HK-2 (cell line): ENCODE data around the gene EIPR1.
A peak's percentile ranks its signal among the peaks of the same experiment; 100 is the strongest.

ENCODE experiments used
- DNase-seq: peaks from one replicate; pipeline ENCODE4 v3.0.0-alpha.2; 2018; ENCODE audit not compliant: unreplicated experiment

The EIPR1 gene

GRCh38 chr2:3303583-3304406, 73.8 kb downstream of the EIPR1 start:
- peak; percentile 85 for DNase-seq

DNA sequence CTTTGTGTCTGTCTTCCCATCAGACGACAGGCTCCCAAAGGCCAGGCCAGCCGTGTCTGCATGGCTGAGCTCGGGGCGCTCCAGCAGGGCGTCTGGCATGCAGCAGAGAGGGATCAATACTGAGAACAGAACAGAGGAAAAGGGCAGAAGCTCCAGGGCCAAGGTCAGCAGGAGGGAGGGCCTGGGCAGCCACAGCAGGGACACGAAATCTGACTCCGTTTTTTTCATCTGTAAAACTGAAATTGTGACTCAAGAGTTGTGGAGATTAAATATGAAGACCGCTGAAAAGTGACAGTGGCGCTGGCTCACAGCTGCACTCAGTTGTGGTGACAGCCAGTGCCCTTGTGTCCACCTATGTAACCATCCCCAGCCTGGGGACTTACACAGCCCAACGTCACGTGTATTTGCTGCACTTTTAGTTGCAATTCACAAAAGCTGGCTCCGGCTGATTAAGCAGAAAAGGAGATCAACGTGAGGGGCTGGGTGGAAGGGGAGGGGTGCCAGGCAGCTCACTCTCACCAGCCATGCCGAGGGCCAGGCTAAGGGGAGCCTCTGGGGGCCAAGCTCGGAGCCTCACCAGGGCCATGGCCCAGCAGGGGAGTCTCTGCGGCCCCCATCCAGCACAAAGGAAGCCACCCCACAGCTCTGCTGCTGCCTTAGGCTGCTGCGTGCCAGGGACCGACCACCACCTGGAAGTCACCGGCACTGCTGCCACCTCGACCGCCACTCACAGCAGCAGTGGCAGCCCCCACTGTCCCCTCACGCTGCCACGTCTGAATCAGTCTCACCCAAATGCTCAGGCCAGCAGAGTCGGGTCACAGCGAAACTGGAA, 74.7 kb downstream of the EIPR1 start:
- no peak for DNase-seq

- DNase-seq: no peak
These were observed 75.2 kb downstream of the EIPR1 start for GRCh38 chr2:3302421-3302750.

DNA sequence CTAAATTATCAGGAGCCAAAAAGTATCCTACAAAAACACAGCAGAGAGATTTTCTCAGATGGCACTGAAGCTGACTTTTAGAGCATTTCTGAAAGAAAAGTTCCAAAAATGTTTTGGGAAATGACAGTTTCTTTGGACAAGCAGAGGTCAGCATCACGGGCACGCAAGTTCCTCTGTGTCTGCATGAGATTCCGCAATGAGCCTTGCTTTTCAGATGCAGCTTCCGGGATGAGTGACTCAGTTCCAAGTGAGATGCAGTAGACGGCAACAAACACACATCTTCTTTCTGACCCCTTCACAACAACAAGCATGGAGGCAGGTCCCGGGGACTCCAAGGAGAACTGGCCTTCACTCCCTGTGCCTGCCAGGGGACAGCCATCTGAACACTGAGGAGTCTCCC, 76.6 kb downstream of the EIPR1 start:
- no peak for DNase-seq

DNA sequence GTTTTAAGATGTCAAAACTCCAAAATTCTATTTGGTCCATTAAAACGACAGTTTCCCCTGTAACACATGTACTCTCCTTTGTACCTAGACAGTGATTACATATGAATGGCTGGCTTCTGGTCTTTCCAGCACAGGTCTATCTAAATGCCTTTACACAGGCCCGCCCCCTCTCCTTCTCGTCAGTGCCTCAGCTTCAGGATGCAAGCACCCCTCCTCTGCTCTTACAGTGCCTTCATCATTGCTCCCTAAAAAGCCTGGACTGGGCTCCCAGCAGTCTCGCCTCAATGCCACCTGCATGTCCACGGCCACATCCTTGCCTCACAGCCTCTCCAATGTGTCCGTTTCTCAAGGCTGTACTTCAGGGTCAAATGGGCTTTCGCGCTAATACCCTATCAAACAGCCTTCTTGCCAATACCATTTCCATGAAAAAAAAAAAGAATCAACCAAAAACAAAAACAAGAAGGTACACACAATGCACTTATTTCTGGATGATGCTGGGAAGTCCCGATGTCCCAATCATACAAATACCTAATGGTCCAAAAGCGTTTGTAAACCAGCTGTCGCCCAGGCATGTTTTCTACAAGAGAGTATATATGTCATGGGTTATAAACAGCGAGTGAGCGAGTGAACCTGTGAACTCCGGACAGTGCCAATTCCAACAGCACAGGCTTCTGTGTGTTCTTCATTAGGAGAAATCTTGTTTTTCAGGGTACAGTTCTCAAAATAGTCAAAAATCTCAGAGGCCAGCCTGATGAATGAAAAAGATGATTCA, 77.2 kb downstream of the EIPR1 start:
- no peak for DNase-seq

DNA sequence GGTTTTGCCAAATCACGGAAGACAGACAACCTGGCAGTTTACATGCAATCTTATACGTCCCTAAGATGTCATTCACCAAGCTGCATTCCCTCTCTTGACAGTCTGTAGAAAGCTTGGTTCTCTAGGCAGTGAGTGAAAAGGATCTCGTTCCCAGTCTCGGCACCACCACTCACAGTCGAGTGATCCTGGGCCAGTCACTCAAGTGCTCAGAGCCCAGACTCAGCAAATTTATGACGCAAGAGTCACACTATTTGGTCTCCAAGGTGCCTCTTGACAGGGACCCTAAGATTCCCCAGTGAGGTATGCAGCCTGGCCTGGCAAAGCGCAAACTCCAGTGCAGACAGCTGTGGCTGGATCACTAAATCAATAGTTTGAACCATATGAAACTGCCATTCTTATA, 77.9 kb downstream of the EIPR1 start:
- no peak for DNase-seq

DNA sequence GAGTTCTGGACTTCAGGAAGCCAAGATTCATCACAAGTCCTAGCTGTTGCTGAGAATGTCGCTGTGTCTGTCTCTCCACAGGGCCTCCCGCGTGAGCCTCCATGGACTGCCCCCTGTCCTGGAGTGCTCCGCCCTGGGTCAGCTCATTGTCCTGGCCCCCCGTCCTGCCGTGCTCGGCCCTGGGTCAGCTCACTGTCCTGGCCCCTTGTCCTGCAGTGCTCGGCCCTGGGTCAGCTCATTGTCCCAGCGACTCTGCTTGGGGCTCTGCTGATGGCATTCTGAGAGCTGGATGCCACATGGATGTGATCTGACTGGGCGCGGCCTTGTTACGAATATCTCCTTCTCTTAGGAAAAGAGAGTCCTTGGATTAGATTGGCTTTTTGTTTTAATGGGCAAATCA, 78.5 kb downstream of the EIPR1 start:
- DNase-seq: no peak

DNA sequence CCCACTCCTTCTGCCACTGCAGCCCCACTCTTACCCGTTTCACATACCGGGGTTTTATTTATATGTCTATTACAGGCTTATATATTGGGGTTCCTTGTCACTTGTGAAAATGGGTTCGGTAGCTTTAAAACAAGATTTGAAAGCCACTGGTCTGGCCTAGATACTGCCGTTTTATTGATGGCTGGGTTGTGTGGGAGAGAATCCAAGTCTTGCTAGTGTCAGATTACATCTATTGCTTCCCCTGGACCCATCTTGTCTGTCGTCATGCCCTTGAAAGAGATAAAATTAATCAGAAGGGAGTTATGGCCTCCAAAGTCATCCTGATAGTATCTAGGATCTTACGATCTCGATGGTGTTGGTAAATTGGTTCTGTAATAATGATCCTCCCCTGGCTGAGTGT, 79.4 kb downstream of the EIPR1 start:
- no peak for DNase-seq

DNA sequence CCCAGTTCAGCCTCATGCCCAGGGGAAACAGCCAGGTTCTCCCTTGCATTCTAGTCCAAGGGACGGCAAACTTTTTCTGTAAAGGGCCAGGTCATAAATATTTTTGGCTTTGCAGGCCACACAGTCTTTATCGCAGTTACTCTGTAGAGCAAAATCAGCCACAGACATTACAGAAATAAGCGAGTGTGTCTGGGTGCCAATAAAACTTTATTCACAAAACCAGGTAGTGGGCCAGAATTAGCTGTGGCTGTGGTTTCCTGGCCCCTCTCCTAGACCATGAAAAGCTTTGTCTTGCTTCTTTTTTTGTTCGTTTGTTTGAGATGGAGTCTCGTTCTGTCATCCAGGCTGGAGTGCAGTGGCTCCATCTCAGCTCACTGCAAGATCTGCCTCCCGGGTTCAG, 80.1 kb downstream of the EIPR1 start:
- DNase-seq: no peak

DNA sequence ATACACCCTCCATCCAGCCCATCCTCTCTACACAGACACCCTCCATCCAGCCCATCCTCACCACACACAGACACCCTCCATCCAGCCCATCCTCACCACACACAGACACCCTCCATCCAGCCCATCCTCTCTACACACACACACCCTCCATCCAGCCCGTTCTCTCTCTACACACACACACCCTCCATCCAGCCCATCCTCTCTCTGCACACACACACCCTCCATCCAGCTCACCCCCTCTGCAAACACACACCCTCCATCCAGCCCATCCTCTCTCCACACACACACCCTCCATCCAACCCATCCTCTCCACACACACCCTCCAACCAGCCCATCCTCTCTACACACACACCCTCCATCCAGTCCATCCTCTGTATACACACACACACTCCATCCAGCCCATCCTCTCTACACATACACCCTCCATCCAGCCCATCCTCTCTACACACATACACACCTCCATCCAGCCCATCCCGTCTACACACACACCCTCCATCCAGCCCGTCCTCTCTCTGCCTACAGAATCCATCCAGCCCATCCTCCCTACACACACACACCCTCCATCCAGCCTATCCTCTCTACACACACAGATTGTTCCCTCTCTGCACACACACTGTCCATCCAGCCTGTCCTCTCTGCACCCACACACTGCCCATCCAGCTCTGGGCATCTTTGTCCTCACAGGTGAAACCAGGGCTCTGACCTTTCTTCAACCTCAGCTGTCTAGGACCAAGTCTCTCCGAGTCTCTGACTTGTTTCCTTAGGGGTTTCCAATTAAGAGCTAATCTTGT, 81.2 kb downstream of the EIPR1 start:
- DNase-seq: no peak

DNA sequence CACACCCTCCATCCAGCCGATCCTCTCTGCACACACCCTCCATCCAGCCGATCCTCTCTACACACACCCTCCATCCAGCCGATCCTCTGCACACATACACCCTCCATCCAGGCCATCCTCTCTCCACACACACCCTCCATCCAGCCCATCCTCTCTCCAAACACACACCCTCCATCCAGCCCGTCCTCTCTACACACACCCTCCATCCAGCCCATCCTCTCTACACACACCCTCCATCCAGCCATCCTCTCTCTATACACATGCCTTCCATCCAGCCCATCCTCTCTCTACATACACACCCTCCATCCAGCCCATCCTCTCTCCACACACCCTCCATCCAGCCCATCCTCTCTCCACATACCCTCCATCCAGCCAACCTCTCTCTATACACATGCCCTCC, 83.1 kb downstream of the EIPR1 start:
- DNase-seq: no peak

- DNase-seq: no peak
These were observed 83.5 kb downstream of the EIPR1 start for GRCh38 chr2:3294069-3294468.

GRCh38 chr2:3293221-3293620, 84.4 kb downstream of the EIPR1 start:
- no peak for DNase-seq

DNA sequence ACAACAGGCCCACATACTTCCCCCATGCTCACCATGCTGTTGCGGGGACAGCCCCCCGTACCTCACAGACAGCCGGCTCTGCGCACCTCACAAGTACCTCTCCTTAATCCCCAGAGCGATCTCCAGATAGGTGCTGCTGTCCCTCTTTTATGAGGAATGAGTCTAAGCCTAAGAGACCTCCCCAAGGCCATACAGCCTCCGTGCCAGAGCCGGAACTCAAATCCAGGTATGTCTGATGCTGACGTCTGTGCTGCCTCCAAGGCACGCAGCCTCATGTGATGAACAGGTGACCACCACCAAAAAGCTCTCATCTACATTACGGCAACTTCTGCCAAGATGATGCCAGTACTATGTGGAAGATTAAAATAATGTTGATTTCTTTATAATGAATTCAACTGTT, 85.2 kb downstream of the EIPR1 start:
- DNase-seq: no peak

DNA sequence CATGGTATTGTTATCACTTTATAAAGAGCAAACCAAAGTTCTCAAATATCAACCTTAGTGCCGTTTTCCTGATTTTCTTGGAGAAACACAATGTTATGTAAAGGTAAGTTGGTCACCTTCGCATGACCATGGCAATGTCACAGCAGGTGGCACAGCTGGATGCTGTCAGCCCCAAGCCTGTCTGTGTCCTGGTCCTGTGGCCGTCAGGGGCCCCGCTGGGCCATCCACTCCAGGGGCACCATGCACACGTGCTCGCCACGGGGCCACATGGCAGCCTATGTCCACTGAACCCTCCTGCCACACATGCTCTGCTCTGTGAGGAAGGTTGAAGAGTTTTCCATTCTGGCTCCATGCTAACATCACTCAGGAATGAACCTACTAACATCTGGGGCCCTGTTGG, 85.9 kb downstream of the EIPR1 start:
- no peak for DNase-seq

DNA sequence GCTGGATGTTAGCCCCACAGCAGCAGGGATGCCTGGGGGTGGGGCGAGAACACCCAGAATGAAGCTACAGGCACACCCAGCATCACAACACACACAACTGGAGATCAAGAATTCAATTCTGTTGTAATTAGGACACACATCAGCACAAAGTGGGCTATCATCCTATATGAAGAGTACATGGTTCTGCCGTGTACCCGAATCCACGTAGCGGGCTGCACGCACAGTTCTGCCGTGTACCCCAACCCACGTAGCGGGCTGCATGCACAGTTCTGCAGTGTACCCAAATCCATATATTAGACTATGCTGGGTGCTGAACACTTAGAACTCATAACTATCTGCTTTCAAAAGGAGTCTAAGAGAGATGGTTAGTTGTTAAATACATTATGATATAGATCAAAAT, 86.5 kb downstream of the EIPR1 start:
- DNase-seq: no peak

GRCh38 chr2:3290655-3291054, 87.0 kb downstream of the EIPR1 start:
- no peak for DNase-seq

DNA sequence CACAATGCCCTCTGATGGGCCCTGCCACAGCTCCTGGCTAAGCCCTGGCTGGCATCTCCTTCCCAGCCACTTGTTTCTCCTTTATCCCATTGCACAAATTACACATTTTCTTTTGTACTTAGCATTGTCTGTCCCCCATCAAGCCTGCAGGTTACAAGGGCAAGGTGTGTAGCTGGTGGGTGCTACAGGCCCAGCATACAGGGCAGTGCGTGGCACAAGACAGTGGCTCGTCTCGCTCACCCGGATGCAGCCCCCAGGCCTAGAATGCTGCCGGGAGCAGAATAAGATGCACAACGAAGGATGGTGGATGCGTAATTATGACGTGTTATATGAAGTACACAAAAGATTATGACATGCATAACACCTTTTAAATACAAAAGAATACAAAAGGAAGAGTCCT, 87.6 kb downstream of the EIPR1 start:
- DNase-seq: no peak

DNA sequence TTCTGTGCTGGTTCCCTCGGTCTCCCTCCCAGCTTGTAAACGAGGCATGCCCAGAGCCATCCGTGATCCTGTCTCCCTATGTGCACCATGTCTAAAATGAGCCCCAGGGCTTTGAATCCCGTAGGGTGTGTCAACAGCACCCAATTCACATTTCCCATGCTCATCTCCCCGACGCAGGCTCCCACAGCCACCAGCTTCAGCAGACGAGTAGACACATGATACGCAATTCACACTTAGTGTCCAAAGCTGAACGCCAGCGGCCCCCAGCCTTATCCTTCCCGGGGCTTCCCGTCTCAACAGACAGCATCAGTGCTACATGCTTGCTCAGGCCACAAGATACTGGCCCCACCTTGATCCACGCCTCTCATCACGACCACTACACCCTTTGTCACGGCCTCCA, 88.1 kb downstream of the EIPR1 start:
- DNase-seq: no peak

- DNase-seq: no peak
These were observed 88.5 kb downstream of the EIPR1 start for GRCh38 chr2:3289171-3289515.

DNA sequence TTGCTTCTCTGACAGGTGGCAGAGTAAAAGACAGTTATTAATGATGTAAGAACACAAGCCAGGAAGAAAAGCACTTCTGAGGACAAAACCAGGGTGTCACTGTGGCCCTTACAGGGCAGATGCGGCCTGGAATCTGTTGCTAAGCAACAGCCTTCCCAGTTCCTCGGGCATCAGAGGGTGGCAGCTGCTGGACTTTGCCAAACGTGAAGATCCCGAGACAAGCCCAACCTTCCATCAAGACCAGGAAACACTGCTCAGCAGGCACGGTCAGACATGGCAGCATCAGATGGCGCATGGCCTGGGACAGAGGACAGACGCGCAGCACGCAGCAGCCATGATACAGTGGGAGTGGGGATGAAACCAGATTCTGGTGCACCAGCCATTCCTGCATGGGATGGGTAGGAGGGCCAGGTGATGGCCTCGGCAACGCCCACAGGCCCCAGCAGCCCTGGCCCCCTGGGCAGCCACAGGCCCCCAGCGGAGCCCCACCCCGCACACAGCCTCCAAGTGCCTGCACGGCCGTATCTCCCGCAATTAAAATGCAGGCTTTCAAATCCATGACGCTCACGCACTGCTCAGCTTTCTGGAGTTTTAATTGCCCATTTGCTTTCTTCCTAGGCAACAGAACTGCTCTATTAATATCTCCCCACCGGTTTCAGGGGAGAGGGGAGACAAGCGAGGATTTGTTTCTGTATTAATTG, 89.0 kb downstream of the EIPR1 start:
- no peak for DNase-seq
